Stimulated activated memory B cell treated with anti-CD40 and anti-IgM and Interleukin-4, amounts not matched to agents 10 μg/mL and 1 μg/mL and 100 μg/mL, for 72 hours (primary cell): Measurements from ENCODE around the gene RASSF5.
A peak's percentile ranks its signal among the peaks of the same experiment; 100 is the strongest.

Source experiments
- ATAC-seq: fragments of 150-1000 bp; cut with Tn5 transposase; 2 replicates; pipeline ENCODE4 v1.10.0; 2021
- H3K27ac Mint-ChIP-seq: one replicate; pipeline ENCODE4 v1.8.0; 2022; ENCODE audit warnings: mild to moderate bottlenecking, mixed read lengths
- H3K27me3 Mint-ChIP-seq: one replicate; pipeline ENCODE4 v1.8.0; 2022; ENCODE audit warnings: mixed read lengths
- H3K36me3 Mint-ChIP-seq: one replicate; pipeline ENCODE4 v1.8.0; 2022; ENCODE audit warnings: mixed read lengths
- H3K4me1 Mint-ChIP-seq: one replicate; pipeline ENCODE4 v1.8.0; 2022; ENCODE audit warnings: mixed read lengths
- H3K4me3 Mint-ChIP-seq: one replicate; pipeline ENCODE4 v1.8.0; 2022; ENCODE audit warnings: mild to moderate bottlenecking, moderate library complexity, mixed read lengths
- H3K9me3 Mint-ChIP-seq: one replicate; pipeline ENCODE4 v1.8.0; 2022; ENCODE audit warnings: mixed read lengths

The RASSF5 gene

GRCh38 chr1:206581571-206581981, 74.2 kb downstream of the RASSF5 start:
- Mint-ChIP-seq H3K27ac (peak overlapping the region; percentile 100), H3K27me3 (no peaks in the 10 kb centered on the region), H3K9me3 (no peaks in the 10 kb centered on the region), H3K36me3 (peaks cover 55% of the 10 kb centered on the region), H3K4me1 (peaks cover 78% of the 10 kb centered on the region), H3K4me3 (peak overlapping the region; percentile 70)
- peak; percentile 52 for ATAC-seq

GRCh38 chr1:206582537-206582936, 75.2 kb downstream of the RASSF5 start:
- no peaks in the 10 kb centered on the region for H3K27me3 Mint-ChIP-seq
- peak overlapping the region; percentile 100 for H3K27ac Mint-ChIP-seq
- no peak overlapping the region for H3K4me3 Mint-ChIP-seq
- peaks cover 56% of the 10 kb centered on the region for H3K36me3 Mint-ChIP-seq
- H3K9me3 Mint-ChIP-seq, result no peaks in the 10 kb centered on the region
- H3K4me1 Mint-ChIP-seq, result peaks cover 68% of the 10 kb centered on the region
- no peak for ATAC-seq

GRCh38 chr1:206582971-206583706, 75.8 kb downstream of the RASSF5 start:
- H3K4me1 Mint-ChIP-seq, result peaks cover 62% of the 10 kb centered on the region

GRCh38 chr1:206583707-206584648, 76.6 kb downstream of the RASSF5 start:
- H3K27ac Mint-ChIP-seq, result peak overlapping the region; percentile 82
- ATAC-seq, result peak; percentile 42
- H3K9me3 Mint-ChIP-seq, result no peaks in the 10 kb centered on the region
- no peak overlapping the region for H3K4me3 Mint-ChIP-seq
- no peaks in the 10 kb centered on the region for H3K27me3 Mint-ChIP-seq
- H3K4me1 Mint-ChIP-seq, result peaks cover 54% of the 10 kb centered on the region
- peaks cover 52% of the 10 kb centered on the region for H3K36me3 Mint-ChIP-seq

More at GRCh38 chr1:206582971-206583706, 75.8 kb downstream of the RASSF5 start:
- Mint-ChIP-seq H3K27me3 (no peaks in the 10 kb centered on the region), H3K36me3 (peaks cover 56% of the 10 kb centered on the region), H3K4me3 (no peak overlapping the region), H3K27ac (peak overlapping the region; percentile 82), H3K9me3 (no peaks in the 10 kb centered on the region)
- no peak for ATAC-seq

GRCh38 chr1:206584683-206585082, 77.4 kb downstream of the RASSF5 start:
- H3K4me3 Mint-ChIP-seq, result no peak overlapping the region
- H3K9me3 Mint-ChIP-seq, result no peaks in the 10 kb centered on the region
- H3K27me3 Mint-ChIP-seq, result no peaks in the 10 kb centered on the region
- H3K27ac Mint-ChIP-seq, result peak overlapping the region; percentile 43
- no peak for ATAC-seq
- peaks cover 56% of the 10 kb centered on the region for H3K36me3 Mint-ChIP-seq
- H3K4me1 Mint-ChIP-seq, result peaks cover 52% of the 10 kb centered on the region

GRCh38 chr1:206586501-206587445, 79.4 kb downstream of the RASSF5 start:
- Mint-ChIP-seq H3K4me3 (no peak overlapping the region), H3K4me1 (peaks cover 40% of the 10 kb centered on the region), H3K36me3 (peaks cover 39% of the 10 kb centered on the region), H3K27ac (peak overlapping the region; percentile 15), H3K9me3 (no peaks in the 10 kb centered on the region), H3K27me3 (no peaks in the 10 kb centered on the region)
- no peak for ATAC-seq

- no peak overlapping the region for H3K4me3 Mint-ChIP-seq
- no peak for ATAC-seq
- peaks cover 48% of the 10 kb centered on the region for H3K36me3 Mint-ChIP-seq
- H3K9me3 Mint-ChIP-seq, result no peaks in the 10 kb centered on the region
- peak overlapping the region; percentile 15 for H3K27ac Mint-ChIP-seq
- no peaks in the 10 kb centered on the region for H3K27me3 Mint-ChIP-seq
- H3K4me1 Mint-ChIP-seq, result peaks cover 29% of the 10 kb centered on the region
Observed at GRCh38 chr1:206587904-206588303, 80.6 kb downstream of the RASSF5 start.

- peaks cover 48% of the 10 kb centered on the region for H3K36me3 Mint-ChIP-seq
- H3K27ac Mint-ChIP-seq, result peak overlapping the region; percentile 15
- H3K4me3 Mint-ChIP-seq, result no peak overlapping the region
- H3K4me1 Mint-ChIP-seq, result peaks cover 23% of the 10 kb centered on the region
- ATAC-seq, result no peak
- no peaks in the 10 kb centered on the region for H3K9me3 Mint-ChIP-seq
- no peaks in the 10 kb centered on the region for H3K27me3 Mint-ChIP-seq
Observed at GRCh38 chr1:206588492-206588891, 81.2 kb downstream of the RASSF5 start.

GRCh38 chr1:206589206-206589605, 81.9 kb downstream of the RASSF5 start:
- Mint-ChIP-seq H3K27ac (peak overlapping the region; percentile 15), H3K4me1 (peaks cover 20% of the 10 kb centered on the region), H3K36me3 (peaks cover 52% of the 10 kb centered on the region), H3K4me3 (no peak overlapping the region), H3K27me3 (no peaks in the 10 kb centered on the region), H3K9me3 (no peaks in the 10 kb centered on the region)
- no peak for ATAC-seq

- Mint-ChIP-seq H3K36me3 (peaks cover 57% of the 10 kb centered on the region), H3K9me3 (no peaks in the 10 kb centered on the region), H3K4me1 (peaks cover 16% of the 10 kb centered on the region), H3K4me3 (no peak overlapping the region), H3K27me3 (no peaks in the 10 kb centered on the region), H3K27ac (peak overlapping the region; percentile 15)
- peak; percentile 86 for ATAC-seq
Observed at GRCh38 chr1:206590025-206590758, 82.9 kb downstream of the RASSF5 start.

GRCh38 chr1:206591226-206591625, 83.9 kb downstream of the RASSF5 start:
- no peaks in the 10 kb centered on the region for H3K27me3 Mint-ChIP-seq
- peaks cover 15% of the 10 kb centered on the region for H3K4me1 Mint-ChIP-seq
- no peaks in the 10 kb centered on the region for H3K9me3 Mint-ChIP-seq
- peak overlapping the region; percentile 15 for H3K27ac Mint-ChIP-seq
- no peak overlapping the region for H3K4me3 Mint-ChIP-seq
- ATAC-seq, result no peak
- peaks cover 52% of the 10 kb centered on the region for H3K36me3 Mint-ChIP-seq

- H3K36me3 Mint-ChIP-seq, result peaks cover 54% of the 10 kb centered on the region
- no peaks in the 10 kb centered on the region for H3K9me3 Mint-ChIP-seq
- no peaks in the 10 kb centered on the region for H3K27me3 Mint-ChIP-seq
- peak overlapping the region; percentile 15 for H3K27ac Mint-ChIP-seq
- peaks cover 15% of the 10 kb centered on the region for H3K4me1 Mint-ChIP-seq
- no peak for ATAC-seq
- no peak overlapping the region for H3K4me3 Mint-ChIP-seq
Observed at GRCh38 chr1:206591696-206592095, 84.4 kb downstream of the RASSF5 start.

GRCh38 chr1:206593351-206593925, 86.1 kb downstream of the RASSF5 start:
- peaks cover 51% of the 10 kb centered on the region for H3K36me3 Mint-ChIP-seq
- ATAC-seq, result no peak

More at GRCh38 chr1:206593351-206593925, 86.1 kb downstream of the RASSF5 start:
- H3K27ac Mint-ChIP-seq, result peak overlapping the region; percentile 15
- H3K4me1 Mint-ChIP-seq, result peaks cover 15% of the 10 kb centered on the region
- no peak overlapping the region for H3K4me3 Mint-ChIP-seq
- H3K9me3 Mint-ChIP-seq, result no peaks in the 10 kb centered on the region
- H3K27me3 Mint-ChIP-seq, result no peaks in the 10 kb centered on the region
